Chondrocyte (in vitro differentiated cells): ENCODE results near the gene NARS2. TPM values are rescaled to one million over a fixed set of nuclear protein-coding genes. Genes with fewer than 3 reads are reported as not detected.

Experiments used
- DNase-seq: peaks from one replicate; pipeline ENCODE4 v3.0.0; 2021; ENCODE audit warnings: mixed read lengths, low spot score
- H3K27ac Mint-ChIP-seq: one replicate; pipeline ENCODE4 v1.8.0; 2021; ENCODE audit warnings: mild to moderate bottlenecking, moderate library complexity, mixed read lengths; ENCODE audit not compliant: unreplicated experiment
- H3K27me3 Mint-ChIP-seq: 2 replicates; pipeline ENCODE4 v1.8.0; 2021; ENCODE audit warnings: low read depth, mixed read lengths
- H3K36me3 Mint-ChIP-seq: 2 replicates; pipeline ENCODE4 v1.8.0; 2021; ENCODE audit warnings: low read depth, mixed read lengths
- H3K4me1 Mint-ChIP-seq: 2 replicates; pipeline ENCODE4 v1.8.0; 2021; ENCODE audit warnings: low read depth, mild to moderate bottlenecking, mixed read lengths
- H3K4me3 Mint-ChIP-seq: one replicate; pipeline ENCODE4 v1.8.0; 2021; ENCODE audit warnings: mild to moderate bottlenecking, moderate library complexity, mixed read lengths; ENCODE audit not compliant: unreplicated experiment
- H3K9me3 Mint-ChIP-seq: 2 replicates; pipeline ENCODE4 v1.8.0; 2021; ENCODE audit warnings: low read depth, mixed read lengths
- CTCF ChIP-seq: fragments of 200-600 bp; sonication (generic); IDR thresholded peaks from 2 replicates; pipeline ENCODE4 v1.5.0; 2021; ENCODE audit warnings: antibody characterized with exemption, mild to moderate bottlenecking, moderate library complexity
- total RNA-seq: library from RNA; stranded (reverse); gene quantifications from 3 replicates; pipeline ENCODE4 v1.2.1, GENCODE V29; 2021

Gene NARS2
- total RNA-seq, 1 donor from 2014 or later, result 12.4 TPM

GRCh38 chr11:78562398-78562797 is 12.3 kb downstream of the NARS2 start:
- peak overlapping the region; percentile 42 for H3K4me3 Mint-ChIP-seq

GRCh38 chr11:78560826-78561484 is 13.7 kb downstream of the NARS2 start:
- Mint-ChIP-seq H3K4me3 (no peak overlapping the region), H3K4me1 (peaks cover 30% of the 10 kb centered on the region), H3K36me3 (peaks cover 12% of the 10 kb centered on the region), H3K27me3 (no peaks in the 10 kb centered on the region), H3K9me3 (no peaks in the 10 kb centered on the region), H3K27ac (peak overlapping the region; percentile 13)
- no peak for TF ChIP-seq CTCF
- DNase-seq, result no peak

More at GRCh38 chr11:78562398-78562797, 12.3 kb downstream of the NARS2 start:
- H3K4me1 Mint-ChIP-seq, result peaks cover 37% of the 10 kb centered on the region
- TF ChIP-seq CTCF, result no peak
- H3K27me3 Mint-ChIP-seq, result no peaks in the 10 kb centered on the region
- no peak for DNase-seq
- H3K27ac Mint-ChIP-seq, result peak overlapping the region; percentile 93
- no peaks in the 10 kb centered on the region for H3K9me3 Mint-ChIP-seq
- peaks cover 4% of the 10 kb centered on the region for H3K36me3 Mint-ChIP-seq

- TF ChIP-seq CTCF, result no peak
- Mint-ChIP-seq H3K4me3 (no peak overlapping the region), H3K27me3 (no peaks in the 10 kb centered on the region), H3K36me3 (peaks cover 20% of the 10 kb centered on the region), H3K4me1 (peaks cover 30% of the 10 kb centered on the region), H3K27ac (no peak overlapping the region), H3K9me3 (no peaks in the 10 kb centered on the region)
- no peak for DNase-seq
Observed at GRCh38 chr11:78560153-78560552, 14.5 kb downstream of the NARS2 start.

GRCh38 chr11:78557236-78557635 is 17.4 kb downstream of the NARS2 start:
- no peak for DNase-seq
- Mint-ChIP-seq H3K36me3 (peaks cover 22% of the 10 kb centered on the region), H3K27ac (no peak overlapping the region), H3K4me3 (no peak overlapping the region), H3K9me3 (peaks cover 1% of the 10 kb centered on the region), H3K4me1 (peaks cover 20% of the 10 kb centered on the region), H3K27me3 (no peaks in the 10 kb centered on the region)
- TF ChIP-seq CTCF, result no peak

- H3K27me3 Mint-ChIP-seq, result no peaks in the 10 kb centered on the region
- H3K9me3 Mint-ChIP-seq, result peaks cover 4% of the 10 kb centered on the region
- TF ChIP-seq CTCF, result no peak
- DNase-seq, result no peak
- H3K4me1 Mint-ChIP-seq, result peaks cover 9% of the 10 kb centered on the region
- no peak overlapping the region for H3K27ac Mint-ChIP-seq
- peaks cover 22% of the 10 kb centered on the region for H3K36me3 Mint-ChIP-seq
- no peak overlapping the region for H3K4me3 Mint-ChIP-seq
Observed at GRCh38 chr11:78555592-78555991, 19.1 kb downstream of the NARS2 start.
